Kidney glomerular epithelial cell (primary cell): Measurements from ENCODE around the gene ZNF888.
"Not testable (repeated sequence)": the region's sequence is repeated elsewhere in the genome, so short reads cannot be mapped to it uniquely, and the experiment has no call there.

Experiments
- DNase-seq: peaks from one replicate; lab custom pipeline; 2025; lab: John Stamatoyannopoulos, UW

Gene ZNF888

GRCh38 chr19:52941941-52942385 is 18.7 kb upstream of the ZNF888 start:
- DNase-seq, result peak; percentile 18

- DNase-seq, result not testable (repeated sequence)
These were observed 18.3 kb upstream of the ZNF888 start for GRCh38 chr19:52941523-52941922.

DNA sequence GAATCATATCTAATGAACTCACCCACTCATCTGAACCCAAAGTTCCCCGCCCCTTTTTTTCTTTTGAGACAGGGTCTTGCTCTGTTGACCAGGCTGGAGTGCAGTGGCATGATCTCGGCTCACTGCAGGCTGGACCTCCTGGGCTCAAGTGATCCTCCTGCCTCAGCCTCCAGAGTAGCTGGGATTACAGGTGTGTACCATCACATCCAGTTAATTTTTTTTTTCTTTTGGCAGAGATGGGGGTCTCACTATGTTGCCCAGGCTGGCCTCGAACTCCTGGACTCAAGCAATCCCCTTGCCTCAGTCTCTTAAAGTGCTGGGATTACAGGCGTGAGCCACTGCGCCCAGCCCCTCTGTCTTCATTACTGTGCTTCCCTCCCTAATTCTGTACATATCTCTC is 17.7 kb upstream of the ZNF888 start:
- not testable (repeated sequence) for DNase-seq

DNA sequence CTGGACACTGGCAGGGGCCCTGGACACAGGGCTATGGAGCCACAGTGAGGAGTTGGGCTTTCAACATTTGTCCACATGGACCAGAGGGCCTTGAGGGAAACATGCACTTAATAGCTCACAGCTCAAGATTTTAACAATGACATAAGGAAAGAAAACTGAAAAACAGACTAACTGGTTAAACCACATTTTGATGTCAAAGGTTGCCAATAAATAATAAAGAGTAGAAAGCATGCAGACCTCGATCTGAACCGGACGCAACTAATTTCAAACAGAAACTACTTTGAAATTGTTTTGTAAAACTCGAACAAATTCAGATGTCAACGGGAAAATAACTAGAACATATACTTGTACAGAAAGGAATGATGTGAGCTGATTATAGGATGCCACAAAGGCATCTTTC is 15.5 kb upstream of the ZNF888 start:
- no peak for DNase-seq

GRCh38 chr19:52936954-52937325 is 13.7 kb upstream of the ZNF888 start:
- no peak for DNase-seq

DNA sequence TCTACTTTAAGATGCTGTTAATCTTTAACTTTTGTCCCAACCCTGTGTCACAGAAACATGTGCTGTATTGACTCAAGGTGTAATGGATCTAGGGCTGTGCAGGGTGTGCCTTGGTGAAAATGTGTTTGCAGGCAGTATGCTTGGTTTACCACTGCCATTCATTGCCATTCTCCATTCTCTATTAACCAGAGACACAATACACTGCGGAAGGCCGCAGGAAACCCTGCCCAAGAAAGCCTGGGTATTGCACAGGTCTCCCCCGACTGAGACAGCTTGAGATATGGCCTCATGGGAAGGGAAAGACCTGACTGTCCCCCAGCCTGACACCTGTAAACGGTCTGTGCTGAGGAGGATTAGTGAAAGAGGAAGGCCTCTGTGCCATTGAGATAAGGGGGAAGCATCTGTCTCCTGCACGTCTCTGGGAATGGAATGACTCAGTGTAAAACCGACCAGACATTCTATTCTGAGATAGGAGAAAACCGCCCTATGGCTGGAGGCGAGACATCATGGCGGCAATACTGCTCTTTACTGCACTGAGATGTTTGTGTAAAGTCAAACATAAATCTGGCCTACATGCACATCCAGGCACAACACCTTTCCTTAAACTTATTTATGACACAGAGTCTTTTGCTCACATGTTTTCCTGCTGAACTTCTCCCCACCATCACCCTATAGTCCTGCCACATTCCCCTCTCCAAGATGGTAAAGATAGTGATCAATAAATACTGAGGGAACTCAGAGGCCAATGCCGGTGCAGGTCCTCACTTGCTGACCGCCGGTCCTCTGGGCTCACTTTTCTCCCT is 13.1 kb upstream of the ZNF888 start:
- DNase-seq, result no peak

DNA sequence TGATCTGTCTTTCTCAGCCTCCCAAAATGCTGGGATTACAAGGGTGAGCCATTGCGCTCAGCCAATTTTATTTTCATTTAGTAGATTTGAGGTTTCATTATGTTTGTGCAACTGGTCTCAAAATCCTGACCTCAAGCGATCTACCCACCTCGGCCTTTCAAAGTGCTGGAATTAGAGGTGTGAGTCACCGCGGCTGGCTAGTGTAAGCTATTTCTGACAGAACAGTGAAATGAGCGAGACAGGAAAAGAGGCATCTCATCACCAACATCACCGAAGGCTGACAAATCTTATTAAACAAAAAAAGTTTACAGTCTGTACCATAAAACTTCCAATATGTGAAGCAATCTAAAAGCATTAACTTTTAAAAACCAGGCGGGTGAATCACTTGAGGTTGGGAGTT is 12.2 kb upstream of the ZNF888 start:
- DNase-seq, result no peak

DNA sequence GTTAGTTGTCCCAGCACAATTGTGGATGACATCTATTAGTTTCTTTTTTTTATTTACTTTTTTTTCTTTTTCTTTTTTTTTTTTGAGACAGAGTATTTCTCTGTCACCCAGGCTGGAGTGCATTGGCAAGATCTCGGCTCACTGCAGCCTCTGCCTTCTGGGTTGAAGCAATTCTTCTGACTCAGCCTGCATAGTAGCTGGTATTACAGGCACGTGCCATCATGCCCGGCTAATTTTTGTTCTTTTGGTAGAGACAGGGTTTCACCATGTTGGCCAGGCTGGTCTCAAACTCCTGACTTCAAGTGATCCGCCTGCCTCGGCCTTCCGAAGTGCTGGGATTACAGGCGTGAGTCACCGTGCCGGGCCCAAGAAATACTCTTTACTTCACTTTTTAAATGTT is 1.4 kb upstream of the ZNF888 start:
- not testable (repeated sequence) for DNase-seq

DNA sequence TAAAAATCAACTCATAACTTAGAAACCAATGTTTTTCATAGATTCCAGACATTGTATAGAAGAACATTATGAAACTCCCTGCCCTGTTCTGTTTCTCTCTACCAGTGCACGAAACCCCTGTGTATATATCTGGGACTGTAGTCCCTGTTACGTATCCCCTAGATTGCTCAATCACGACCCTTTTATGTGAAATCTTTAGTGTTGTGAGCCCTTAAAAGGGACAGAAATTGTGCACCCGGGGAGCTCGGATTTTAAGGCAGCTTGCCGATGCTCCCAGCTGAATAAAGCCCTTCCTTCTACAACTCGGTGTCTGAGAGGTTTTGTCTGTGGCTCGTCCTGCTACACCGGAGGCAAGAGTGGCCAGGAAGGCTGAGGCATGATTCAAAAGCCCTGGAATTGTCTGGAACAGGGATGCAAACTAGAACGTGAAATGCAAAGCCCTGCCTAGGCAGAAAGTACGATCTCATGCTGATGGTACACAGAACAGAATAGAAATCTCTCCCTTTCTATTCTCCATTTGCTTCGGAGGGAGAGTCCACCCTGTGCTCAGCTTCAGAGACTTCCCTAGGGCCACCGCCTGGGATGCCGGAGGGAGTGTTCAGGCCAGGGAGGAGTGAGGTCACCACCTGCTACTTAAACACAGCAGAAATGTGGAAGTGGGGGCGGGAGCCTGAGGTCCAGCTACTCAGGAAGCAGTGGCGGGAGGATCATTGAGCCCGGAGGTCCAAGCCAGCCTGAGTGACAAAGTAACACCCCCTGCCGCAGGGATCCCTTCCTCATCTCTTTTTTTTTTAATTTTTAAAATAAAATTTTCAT is 758 bp upstream of the ZNF888 start:
- no peak for DNase-seq

GRCh38 chr19:52917531-52917930 is 5.7 kb downstream of the ZNF888 start:
- no peak for DNase-seq

DNA sequence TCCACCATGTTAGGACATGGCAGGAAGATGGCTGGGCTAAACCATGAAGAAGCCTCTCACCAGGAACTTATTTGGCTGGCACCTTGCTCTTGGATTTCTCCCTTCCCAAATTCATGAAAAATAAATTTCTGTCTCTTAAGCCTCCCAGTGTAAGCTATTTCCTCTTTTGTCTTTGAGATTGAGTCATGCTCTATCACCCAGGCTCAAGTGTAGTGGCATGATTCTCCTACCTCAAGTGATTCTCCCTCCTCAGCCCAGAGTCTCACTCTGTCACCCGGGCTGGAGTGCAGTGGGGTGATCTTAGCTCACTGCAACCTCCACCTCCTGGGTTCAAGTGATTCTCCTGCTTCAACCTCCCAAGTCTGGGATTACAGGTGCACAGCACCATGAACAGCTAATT is 12.6 kb downstream of the ZNF888 start:
- DNase-seq, result no peak

DNA sequence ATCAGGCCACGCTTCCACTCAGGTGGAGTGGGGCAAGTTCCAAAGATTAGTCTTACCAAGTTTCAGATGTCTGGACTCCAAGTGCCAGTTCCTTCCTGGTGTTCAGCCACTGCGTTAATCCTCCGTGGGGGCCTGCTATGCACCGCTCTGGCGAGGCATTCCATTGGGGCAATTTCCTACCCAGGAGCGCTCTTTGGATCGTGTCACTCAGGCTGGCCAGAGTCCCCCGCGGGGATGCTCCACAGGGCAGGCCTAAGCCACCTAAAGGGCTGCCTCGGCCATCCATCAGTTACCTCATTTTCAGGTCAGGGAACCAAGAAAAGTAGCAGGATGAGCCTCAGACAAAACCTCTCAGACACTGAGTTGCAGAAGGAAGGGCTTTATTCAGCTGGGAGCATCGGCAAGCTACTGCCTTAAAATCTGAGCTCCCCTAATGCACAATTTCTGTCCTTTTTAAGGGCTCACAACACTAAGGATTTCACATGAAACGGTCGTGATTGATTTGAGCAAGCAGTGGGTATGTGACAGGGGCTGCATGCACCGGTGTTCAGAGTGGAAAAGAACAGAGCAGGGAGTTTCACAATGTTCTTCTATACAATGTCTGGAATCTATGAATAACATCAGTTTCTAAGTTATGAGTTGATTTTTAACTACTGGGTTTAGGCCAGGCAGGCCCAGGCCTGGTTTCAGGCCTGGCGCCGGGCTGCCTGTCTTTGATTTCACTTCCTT is 19.0 kb downstream of the ZNF888 start:
- DNase-seq, result not testable (repeated sequence)

- no peak for DNase-seq
These were observed 21.4 kb downstream of the ZNF888 start for GRCh38 chr19:52901842-52902241.

- not testable (repeated sequence) for DNase-seq
These were observed 24.6 kb downstream of the ZNF888 start for GRCh38 chr19:52898596-52898995.

DNA sequence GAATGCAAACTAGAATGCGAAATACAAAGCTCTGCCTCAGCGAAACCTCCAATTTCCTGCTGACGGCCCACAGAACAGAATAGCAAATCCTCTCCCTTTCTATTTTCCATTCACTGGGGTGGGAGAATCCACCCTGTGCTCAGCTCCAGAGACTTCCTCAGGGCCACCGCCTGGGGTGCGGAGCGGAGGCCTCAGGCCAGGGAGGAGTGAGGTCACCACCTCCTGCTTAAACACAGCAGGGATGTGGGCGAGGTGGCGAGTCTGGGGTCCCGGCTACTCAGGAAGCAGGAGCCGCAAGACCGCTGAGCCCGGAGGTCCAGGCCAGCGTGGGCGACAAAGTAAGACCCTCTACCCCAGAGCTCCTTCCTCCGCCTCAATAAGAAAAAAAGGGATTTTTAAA is 25.1 kb downstream of the ZNF888 start:
- DNase-seq, result no peak

DNA sequence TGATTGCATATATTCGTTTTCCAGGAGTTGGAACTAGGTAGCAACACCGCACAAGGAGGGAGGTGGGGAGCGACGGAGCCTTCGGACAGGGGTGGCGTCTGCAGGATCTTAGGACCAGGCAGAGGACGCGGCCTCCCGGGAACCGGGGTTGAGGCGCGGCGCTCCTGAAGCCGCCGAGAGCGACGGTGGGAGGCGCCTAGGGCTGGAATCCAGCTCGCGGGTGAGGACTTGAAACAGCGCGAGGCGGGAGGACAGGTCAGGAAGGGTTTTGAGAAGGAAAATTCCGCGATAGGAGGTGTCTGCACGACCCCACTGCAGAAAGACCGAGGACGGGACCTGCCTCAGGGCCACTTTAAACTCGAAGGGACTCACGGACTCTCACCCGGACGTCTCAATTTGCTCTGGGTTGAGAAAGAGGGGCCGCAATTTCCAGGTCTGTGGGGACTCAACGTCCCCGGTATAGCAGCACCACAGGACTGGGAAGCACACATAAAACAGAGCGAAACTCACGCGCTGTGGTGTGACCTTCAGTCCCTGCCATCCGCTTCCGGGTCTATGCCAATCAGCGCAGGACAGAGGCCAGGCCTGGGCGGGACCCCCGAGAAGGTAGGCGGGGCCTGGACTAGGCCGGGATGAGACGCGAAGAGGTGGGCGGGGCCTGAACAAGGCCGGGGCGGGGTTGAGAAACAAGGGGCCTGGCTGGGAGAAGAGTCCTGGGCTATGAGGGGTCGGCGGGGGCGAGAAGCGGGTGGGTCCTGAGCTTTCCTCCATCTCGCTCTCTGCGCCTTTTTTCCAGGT is 25.9 kb downstream of the ZNF888 start, which contains the start of gene ZNF320:
Gene ZNF320, minus strand, starts transcription at position 498 of the 798 bp plus-strand sequence. CDS start 7,380 bp downstream, outside the sequence.
- peak; percentile 26 for DNase-seq

DNA sequence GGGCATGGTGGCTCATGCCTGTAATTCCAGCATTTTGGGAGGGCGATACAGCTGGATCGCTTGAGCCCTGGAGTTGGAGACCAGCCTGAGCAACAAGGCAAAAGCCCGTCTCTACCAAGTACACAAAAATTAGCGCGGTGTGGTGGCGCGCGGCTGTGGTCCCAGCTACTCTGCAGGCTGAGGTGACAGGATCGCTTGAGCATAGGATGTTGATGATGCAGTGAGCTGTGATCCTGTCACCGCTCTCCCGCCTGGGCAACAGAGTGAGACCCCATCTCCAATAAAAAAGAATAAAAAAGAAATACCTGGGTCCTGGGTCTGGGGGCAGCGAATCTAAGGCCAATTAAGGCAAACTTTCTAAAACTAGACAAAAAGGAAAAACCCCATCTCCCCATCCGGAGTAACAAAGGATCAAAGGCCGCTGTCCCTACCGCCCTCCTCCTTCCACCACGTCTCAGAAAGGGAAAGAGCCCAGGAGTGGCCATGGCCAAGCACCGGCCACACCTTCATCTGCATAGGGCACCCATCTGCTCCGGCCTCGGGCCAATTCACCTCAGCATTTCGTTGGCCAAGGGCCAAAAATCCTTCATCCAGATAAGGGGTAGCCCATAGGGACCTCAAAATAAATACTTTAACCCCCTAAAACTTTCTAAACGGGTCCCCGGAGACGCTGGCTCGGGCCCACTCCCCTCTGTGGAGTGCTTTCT is 26.6 kb downstream of the ZNF888 start:
- no peak for DNase-seq

DNA sequence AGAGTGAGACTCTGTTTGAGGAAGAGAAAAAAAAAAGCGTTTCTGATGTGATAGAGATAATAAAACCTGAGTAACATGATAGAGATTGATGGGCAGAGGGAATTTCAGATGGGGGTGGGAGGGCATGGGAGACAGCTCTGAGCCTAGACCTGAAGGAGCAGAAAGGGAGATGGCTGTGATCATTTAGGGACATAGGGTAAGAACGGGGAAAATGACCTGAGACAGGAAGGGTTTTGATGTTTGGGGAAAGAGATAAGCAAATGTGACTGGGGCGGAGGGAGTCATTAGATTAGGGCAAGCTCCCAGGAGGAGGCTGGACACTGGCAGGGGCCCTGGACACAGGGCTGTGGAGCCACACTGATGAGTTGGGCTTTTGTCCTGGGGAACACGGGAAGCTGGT is 31.9 kb downstream of the ZNF888 start:
- no peak for DNase-seq

- DNase-seq, result no peak
These were observed 33.3 kb downstream of the ZNF888 start for GRCh38 chr19:52889931-52890330.

DNA sequence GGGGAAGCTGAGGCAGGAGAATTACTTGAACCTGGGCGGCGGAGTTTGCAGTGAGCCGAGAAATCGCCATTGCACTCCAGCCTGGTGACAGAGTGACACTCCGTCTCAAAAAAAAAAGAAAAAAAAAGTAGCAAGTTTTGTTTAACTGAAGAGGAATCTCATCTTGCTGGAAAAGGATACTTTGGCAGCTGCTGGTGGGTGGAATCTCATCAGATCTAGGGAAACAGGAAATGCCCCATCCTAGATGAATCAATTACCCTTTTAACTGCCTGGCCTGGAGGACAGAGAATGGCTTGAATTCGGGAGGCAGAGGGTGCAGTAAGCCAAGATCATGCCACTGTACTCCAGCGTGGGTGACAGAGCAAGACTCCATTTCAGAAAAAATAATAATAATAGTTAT is 34.2 kb downstream of the ZNF888 start:
- DNase-seq, result no peak

GRCh38 chr19:52880895-52881389 is 42.3 kb downstream of the ZNF888 start:
- DNase-seq, result no peak
